BLaER1 treated with 17β-estradiol and CSF1 and Interleukin-3, amounts not matched to agents 10 nM and 100 nM (cell line): ENCODE results near the gene CPNE4.
"Not testable (repeated sequence)": the region's sequence is repeated elsewhere in the genome, so short reads cannot be mapped to it uniquely, and the experiment has no call there.

Source experiments
- H3K27ac ChIP-seq, 11 experiments: shearing (Covaris generic); formaldehyde crosslinking; 2 replicates each; pipeline ENCODE4 v1.8.1; 2022
- H3K27me3 ChIP-seq, 11 experiments: shearing (Covaris generic); formaldehyde crosslinking; 2 replicates each; pipeline ENCODE4 v1.8.1; 2022
- H3K36me3 ChIP-seq, 11 experiments: shearing (Covaris generic); formaldehyde crosslinking; 2 replicates each; pipeline ENCODE4 v1.8.1; 2022
- H3K4me1 ChIP-seq, 10 experiments: shearing (Covaris generic); formaldehyde crosslinking; 2 replicates each; pipeline ENCODE4 v1.8.1; 2022
- H3K4me2 ChIP-seq, 11 experiments: shearing (Covaris generic); formaldehyde crosslinking; 2 replicates each; pipeline ENCODE4 v1.8.1; 2022
- H3K4me3 ChIP-seq, 10 experiments: shearing (Covaris generic); formaldehyde crosslinking; 2 replicates each; pipeline ENCODE4 v1.8.1; 2022
- H3K9ac ChIP-seq, 11 experiments: shearing (Covaris generic); formaldehyde crosslinking; 2 replicates each; pipeline ENCODE4 v1.8.1; 2022
- H3K9me3 ChIP-seq, 11 experiments: shearing (Covaris generic); formaldehyde crosslinking; replicated peaks in 1 of 11; 2 replicates each; pipeline ENCODE4 v1.8.1; 2022
- H4K20me1 ChIP-seq, 11 experiments: shearing (Covaris generic); formaldehyde crosslinking; 2 replicates each; pipeline ENCODE4 v1.8.1; 2022
- Cebpa-rat ChIP-seq, 11 experiments: shearing (Covaris generic); IDR thresholded peaks; 2 replicates each; pipeline ENCODE4 v1.8.1; 2022

The CPNE4 gene

GRCh38 chr3:131907796-131908195 is 127.0 kb downstream of the CPNE4 start:
- H3K27ac ChIP-seq = no peak overlapping the region
- no peak overlapping the region for H3K9ac ChIP-seq
- no peak overlapping the region for H3K4me3 ChIP-seq
- no peak for TF ChIP-seq Cebpa-rat (IDR thresholded peaks at IDR 0.05)
- H3K9me3 ChIP-seq = no peaks in the 10 kb centered on the region
- H3K4me2 ChIP-seq = no peak overlapping the region
- H3K27me3 ChIP-seq = no peaks in the 10 kb centered on the region
- no peaks in the 10 kb centered on the region for H3K36me3 ChIP-seq
- H3K4me1 ChIP-seq = no peaks in the 10 kb centered on the region
- no peaks in the 10 kb centered on the region for H4K20me1 ChIP-seq

DNA sequence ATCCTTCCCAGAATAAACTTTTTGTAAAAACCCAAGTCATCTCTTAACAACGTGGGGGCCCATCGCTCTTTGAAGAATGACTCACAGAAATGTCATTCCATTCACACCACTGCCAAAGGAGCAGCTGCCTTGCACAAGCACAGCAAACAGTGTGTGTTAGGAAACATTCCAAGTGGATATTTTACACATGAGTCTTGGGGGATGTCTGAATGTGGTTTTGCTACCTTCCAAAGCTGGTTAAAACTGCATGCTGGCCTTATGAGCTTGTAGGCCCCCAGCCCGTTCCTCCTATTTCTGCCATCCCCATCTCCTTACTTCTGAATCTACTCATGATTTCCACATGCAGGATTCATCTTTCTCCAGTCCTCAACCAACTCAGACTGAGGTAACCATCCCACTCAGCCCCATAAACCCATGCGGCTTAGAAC is 130.8 kb downstream of the CPNE4 start:
- no peaks in the 10 kb centered on the region for H4K20me1 ChIP-seq
- H3K27ac ChIP-seq = no peak overlapping the region
- TF ChIP-seq Cebpa-rat (IDR thresholded peaks at IDR 0.05) = no peak
- no peak overlapping the region for H3K9ac ChIP-seq
- H3K36me3 ChIP-seq = no peaks in the 10 kb centered on the region
- no peaks in the 10 kb centered on the region for H3K4me1 ChIP-seq
- no peak overlapping the region for H3K4me3 ChIP-seq
- no peaks in the 10 kb centered on the region for H3K9me3 ChIP-seq
- H3K4me2 ChIP-seq = no peak overlapping the region
- no peaks in the 10 kb centered on the region for H3K27me3 ChIP-seq

DNA sequence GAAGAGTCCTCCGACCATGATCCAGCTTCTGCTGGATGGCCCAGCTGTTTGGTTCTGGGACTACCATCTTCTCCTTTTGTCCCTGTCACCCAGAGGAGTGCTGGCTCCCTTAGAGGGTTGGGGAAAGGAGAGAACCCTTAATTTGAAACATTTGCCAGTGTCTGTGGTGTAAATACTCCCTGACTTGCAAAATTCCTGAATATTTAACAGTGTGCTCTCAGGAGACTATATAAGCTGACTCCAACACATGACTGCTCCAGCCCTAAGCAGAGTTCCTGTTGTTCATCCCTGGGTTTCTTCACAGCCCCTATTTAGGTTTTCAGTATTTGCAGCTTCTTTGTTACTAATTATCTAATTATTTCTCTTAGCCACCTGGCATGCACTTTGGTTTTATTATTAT is 133.1 kb downstream of the CPNE4 start:
- TF ChIP-seq Cebpa-rat (IDR thresholded peaks at IDR 0.05) = no peak
- no peaks in the 10 kb centered on the region for H3K9me3 ChIP-seq
- no peaks in the 10 kb centered on the region for H4K20me1 ChIP-seq
- H3K4me1 ChIP-seq = no peaks in the 10 kb centered on the region
- H3K27me3 ChIP-seq = no peaks in the 10 kb centered on the region
- H3K9ac ChIP-seq = no peak overlapping the region
- H3K4me2 ChIP-seq = no peak overlapping the region
- H3K36me3 ChIP-seq = no peaks in the 10 kb centered on the region
- no peak overlapping the region for H3K4me3 ChIP-seq
- no peak overlapping the region for H3K27ac ChIP-seq

GRCh38 chr3:131900891-131901290 is 133.9 kb downstream of the CPNE4 start:
- Histone ChIP-seq H3K27ac (no peak overlapping the region), H3K4me3 (no peak overlapping the region), H3K9me3 (no peaks in the 10 kb centered on the region), H3K36me3 (no peaks in the 10 kb centered on the region), H4K20me1 (no peaks in the 10 kb centered on the region), H3K4me2 (no peak overlapping the region), H3K4me1 (no peaks in the 10 kb centered on the region), H3K9ac (no peak overlapping the region), H3K27me3 (no peaks in the 10 kb centered on the region)
- no peak for TF ChIP-seq Cebpa-rat (IDR thresholded peaks at IDR 0.05)

- H3K4me2 ChIP-seq = no peak overlapping the region
- H3K4me1 ChIP-seq = no peaks in the 10 kb centered on the region
- no peaks in the 10 kb centered on the region for H4K20me1 ChIP-seq
- no peaks in the 10 kb centered on the region for H3K27me3 ChIP-seq
- TF ChIP-seq Cebpa-rat (IDR thresholded peaks at IDR 0.05) = no peak
- H3K9me3 ChIP-seq = no peaks in the 10 kb centered on the region
- no peak overlapping the region for H3K4me3 ChIP-seq
- H3K27ac ChIP-seq = no peak overlapping the region
- no peaks in the 10 kb centered on the region for H3K36me3 ChIP-seq
- H3K9ac ChIP-seq = no peak overlapping the region
Measured at GRCh38 chr3:131899021-131899420, 135.8 kb downstream of the CPNE4 start.

DNA sequence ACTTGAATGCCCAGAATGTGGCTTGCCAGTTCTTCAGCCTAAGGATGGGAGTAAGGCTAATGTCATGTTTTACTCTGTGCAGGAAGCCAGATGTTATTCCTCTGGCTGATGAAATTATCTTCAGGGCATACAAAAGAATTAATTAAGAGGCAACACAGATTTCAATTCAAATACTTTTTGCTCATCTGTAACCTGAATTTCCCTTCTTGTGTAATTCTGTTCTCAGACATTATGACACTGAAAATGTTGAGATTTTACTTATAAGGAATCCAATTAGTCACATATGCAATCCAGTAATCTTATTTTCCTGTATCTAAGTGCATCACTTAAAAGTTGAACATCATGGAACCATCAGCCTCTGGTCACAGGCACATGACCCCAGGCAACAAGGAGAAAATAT is 136.5 kb downstream of the CPNE4 start:
- H3K36me3 ChIP-seq = no peaks in the 10 kb centered on the region
- no peak for TF ChIP-seq Cebpa-rat (IDR thresholded peaks at IDR 0.05)
- no peak overlapping the region for H3K27ac ChIP-seq
- H3K4me2 ChIP-seq = no peak overlapping the region
- H3K9me3 ChIP-seq = no peaks in the 10 kb centered on the region
- no peak overlapping the region for H3K9ac ChIP-seq
- H3K27me3 ChIP-seq = no peaks in the 10 kb centered on the region
- no peak overlapping the region for H3K4me3 ChIP-seq
- no peaks in the 10 kb centered on the region for H3K4me1 ChIP-seq
- H4K20me1 ChIP-seq = no peaks in the 10 kb centered on the region

- no peak for TF ChIP-seq Cebpa-rat (IDR thresholded peaks at IDR 0.05)
Measured at GRCh38 chr3:131896285-131896684, 138.5 kb downstream of the CPNE4 start.

DNA sequence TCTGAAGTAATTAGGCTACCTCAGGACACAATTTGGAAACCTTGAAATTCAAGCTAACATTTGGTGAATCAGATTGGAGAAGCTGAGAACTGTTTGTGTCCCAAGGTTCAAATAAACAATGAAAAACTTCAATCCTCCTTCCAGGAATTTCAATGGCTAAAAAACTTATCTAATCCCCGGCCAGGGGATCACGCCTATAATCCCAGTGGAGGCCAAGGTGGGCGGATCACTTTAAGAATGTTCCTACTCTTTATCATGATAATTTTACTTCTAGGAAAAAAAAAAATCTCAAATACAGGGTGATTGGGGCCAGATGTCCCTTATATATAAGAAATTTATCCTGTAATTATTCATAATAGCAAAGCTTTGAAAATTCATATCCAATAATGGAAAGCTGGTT is 139.0 kb downstream of the CPNE4 start:
- Histone ChIP-seq H3K4me3 (no peak overlapping the region), H3K9me3 (no peaks in the 10 kb centered on the region), H3K4me1 (no peaks in the 10 kb centered on the region), H3K36me3 (no peaks in the 10 kb centered on the region), H3K27ac (no peak overlapping the region), H3K4me2 (no peak overlapping the region), H3K27me3 (no peaks in the 10 kb centered on the region), H3K9ac (no peak overlapping the region), H4K20me1 (no peaks in the 10 kb centered on the region)
- no peak for TF ChIP-seq Cebpa-rat (IDR thresholded peaks at IDR 0.05)

More at GRCh38 chr3:131896285-131896684, 138.5 kb downstream of the CPNE4 start:
- Histone ChIP-seq H3K27ac (no peak overlapping the region), H3K4me1 (no peaks in the 10 kb centered on the region), H3K9ac (no peak overlapping the region), H3K4me2 (no peak overlapping the region), H3K9me3 (no peaks in the 10 kb centered on the region), H3K36me3 (no peaks in the 10 kb centered on the region), H4K20me1 (no peaks in the 10 kb centered on the region), H3K27me3 (no peaks in the 10 kb centered on the region), H3K4me3 (no peak overlapping the region)

DNA sequence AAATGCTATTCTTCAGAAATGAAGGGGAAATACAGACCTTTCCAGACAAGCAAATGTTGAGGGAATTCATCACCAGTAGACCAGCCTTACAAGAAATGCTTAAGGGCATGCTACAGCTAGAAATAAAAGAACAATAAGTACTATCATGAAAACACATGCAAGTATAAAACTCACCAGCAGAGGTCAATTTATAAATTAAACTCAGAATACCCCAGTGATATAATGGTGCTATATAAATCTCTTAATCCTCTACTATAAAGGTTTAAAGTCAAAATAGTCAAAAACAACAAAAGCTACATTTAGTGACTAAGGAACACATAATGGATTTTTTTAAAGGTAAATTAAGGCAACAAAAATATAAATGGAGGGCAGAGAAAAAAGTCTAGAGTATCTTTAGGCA is 142.5 kb downstream of the CPNE4 start:
- H4K20me1 ChIP-seq = no peaks in the 10 kb centered on the region
- no peaks in the 10 kb centered on the region for H3K27me3 ChIP-seq
- H3K4me2 ChIP-seq = no peak overlapping the region
- no peak for TF ChIP-seq Cebpa-rat (IDR thresholded peaks at IDR 0.05)
- no peaks in the 10 kb centered on the region for H3K9me3 ChIP-seq
- H3K9ac ChIP-seq = no peak overlapping the region
- no peaks in the 10 kb centered on the region for H3K4me1 ChIP-seq
- no peak overlapping the region for H3K27ac ChIP-seq
- no peaks in the 10 kb centered on the region for H3K36me3 ChIP-seq
- H3K4me3 ChIP-seq = no peak overlapping the region

DNA sequence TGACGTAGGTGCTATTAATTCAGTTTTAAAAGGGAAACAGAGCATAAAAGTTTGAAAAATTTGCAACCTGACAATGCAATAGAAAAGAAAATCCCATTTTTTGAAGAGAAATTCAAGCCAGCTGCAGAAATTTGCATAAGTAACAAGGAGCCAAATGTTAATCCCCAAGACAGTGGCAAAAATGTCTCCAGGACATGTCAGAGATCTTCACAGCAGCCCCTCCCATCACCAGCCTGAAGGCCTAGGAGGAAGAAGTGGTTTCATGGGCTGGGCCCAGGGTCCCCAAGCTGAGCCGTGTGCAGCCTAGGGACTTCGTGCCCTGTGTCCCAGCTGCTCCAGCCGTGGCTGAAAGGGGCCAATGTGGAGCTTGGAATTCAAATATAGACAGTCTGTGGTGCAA is 148.9 kb downstream of the CPNE4 start:
- Histone ChIP-seq H3K4me2 (peak overlapping the region in 4 of 11 experiments; percentile 9 to 24 (median 14); a peak in 4 of 22 replicates), H3K9me3 (peaks cover 6 to 19% (median 11%) of the 10 kb centered on the region in 11 experiments; a peak in 18 of 22 replicates)
- H3K36me3 ChIP-seq, H3K4me3 ChIP-seq, H3K27ac ChIP-seq, H3K4me1 ChIP-seq, H3K27me3 ChIP-seq, H3K9ac ChIP-seq, H4K20me1 ChIP-seq: not testable (repeated sequence)
